Coronary artery (tissue), 2 donors: ENCODE results near the gene GGA1.
A peak's percentile ranks its signal among the peaks of the same experiment; 100 is the strongest.

ENCODE experiments used
- DNase-seq: peaks from one replicate; pipeline ENCODE4 v3.0.0-alpha.2; 2017; ENCODE audit warnings: low spot score
- H3K27ac ChIP-seq, 2 donors: fragments of 200-600 bp; sonication (generic); one replicate each; pipeline ENCODE4 v1.5.1; 2016 to 2019
- H3K4me3 ChIP-seq: fragments of 200-600 bp; sonication (generic); 2 replicates; pipeline ENCODE4 v1.5.1; 2016; ENCODE audit warnings: mild to moderate bottlenecking, moderate library complexity
- TF ChIP-seq, protein P1 (sequence below): fragments of 200-600 bp; sonication (generic); IDR thresholded peaks from one replicate; pipeline ENCODE4 v1.5.1; 2019; ENCODE audit warnings: antibody characterized with exemption

The GGA1 gene

DNA sequence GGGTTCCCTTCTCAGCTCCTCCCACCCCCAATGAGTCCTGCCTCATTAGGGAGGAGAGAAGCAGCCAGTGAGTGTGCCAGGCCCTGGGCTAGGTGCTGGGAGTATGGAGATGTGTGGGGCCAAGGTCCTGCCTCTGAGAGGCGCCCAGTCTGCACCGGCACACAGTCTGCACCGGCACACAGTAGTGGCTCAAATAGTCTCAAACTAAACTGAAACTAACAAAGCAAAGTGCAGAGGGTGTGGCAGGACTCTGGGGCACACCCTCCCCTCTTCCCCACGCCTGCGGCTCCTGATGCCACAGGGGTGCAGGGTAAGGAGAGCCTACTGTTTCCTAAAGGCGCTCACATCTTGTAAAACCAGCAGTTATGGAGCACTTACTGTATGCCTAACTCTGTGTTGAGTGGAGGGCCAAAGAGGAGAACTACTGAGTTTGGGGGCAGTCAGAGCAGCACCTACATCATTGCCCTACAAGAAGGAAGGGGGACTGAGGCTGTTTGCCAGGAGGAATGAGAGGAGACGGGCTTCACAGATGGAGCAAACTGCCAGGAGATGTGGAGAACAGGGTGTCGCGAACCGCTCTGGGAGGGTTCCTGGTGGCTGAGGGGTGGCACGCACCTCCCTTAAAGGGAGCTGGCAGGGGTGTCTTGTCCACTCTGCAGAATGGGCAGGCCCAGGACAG lies 29.9 kb downstream of the GGA1 start:
- Histone ChIP-seq H3K4me3 (peak overlapping the region; percentile 79), H3K27ac (peak overlapping the region in 1 of 2 donors; percentile 78)
- TF ChIP-seq, protein P1, sequence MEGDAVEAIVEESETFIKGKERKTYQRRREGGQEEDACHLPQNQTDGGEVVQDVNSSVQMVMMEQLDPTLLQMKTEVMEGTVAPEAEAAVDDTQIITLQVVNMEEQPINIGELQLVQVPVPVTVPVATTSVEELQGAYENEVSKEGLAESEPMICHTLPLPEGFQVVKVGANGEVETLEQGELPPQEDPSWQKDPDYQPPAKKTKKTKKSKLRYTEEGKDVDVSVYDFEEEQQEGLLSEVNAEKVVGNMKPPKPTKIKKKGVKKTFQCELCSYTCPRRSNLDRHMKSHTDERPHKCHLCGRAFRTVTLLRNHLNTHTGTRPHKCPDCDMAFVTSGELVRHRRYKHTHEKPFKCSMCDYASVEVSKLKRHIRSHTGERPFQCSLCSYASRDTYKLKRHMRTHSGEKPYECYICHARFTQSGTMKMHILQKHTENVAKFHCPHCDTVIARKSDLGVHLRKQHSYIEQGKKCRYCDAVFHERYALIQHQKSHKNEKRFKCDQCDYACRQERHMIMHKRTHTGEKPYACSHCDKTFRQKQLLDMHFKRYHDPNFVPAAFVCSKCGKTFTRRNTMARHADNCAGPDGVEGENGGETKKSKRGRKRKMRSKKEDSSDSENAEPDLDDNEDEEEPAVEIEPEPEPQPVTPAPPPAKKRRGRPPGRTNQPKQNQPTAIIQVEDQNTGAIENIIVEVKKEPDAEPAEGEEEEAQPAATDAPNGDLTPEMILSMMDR = no peak
- no peak for DNase-seq

DNA sequence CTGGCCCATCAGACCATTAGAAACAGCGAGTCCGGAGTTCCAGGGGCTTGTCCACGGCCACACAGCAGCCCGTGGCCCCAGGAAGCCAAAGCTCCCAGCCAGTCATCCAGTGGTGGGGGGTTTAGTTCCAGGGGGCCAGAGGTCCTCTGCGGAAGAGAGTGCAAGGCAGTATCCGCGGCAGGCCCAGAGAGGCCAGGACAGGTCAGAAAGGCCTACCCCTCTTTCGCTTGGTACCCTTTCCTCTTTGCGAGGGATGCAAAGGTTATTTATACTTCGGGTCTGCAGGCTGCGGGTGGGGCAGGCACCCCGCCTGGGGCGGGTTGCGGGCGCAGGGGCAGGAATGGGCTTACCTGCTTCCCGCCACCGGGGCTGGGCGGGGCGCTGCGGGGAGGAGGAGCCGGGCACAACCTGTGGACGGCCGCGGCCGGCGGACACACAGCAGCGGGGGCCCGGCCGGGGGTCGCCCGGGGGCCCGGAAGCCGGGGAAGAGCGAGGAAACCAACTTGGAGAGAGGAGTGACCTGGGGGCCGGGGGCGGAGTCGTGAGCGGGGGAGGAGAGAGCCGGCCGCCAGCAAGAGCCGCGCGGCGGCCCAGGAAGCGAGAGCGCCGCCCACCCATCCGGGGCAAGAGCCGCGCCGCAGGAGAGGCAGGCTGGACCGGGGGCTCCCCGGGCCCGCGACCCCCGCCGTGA lies 30.6 kb downstream of the GGA1 start, which contains the start of gene SH3BP1:
Gene SH3BP1, plus strand, starts transcription at position 600 of the 691 bp plus-strand sequence. CDS start 119 bp downstream, outside the sequence.
- DNase-seq = no peak
- Histone ChIP-seq H3K27ac (peak within 1 kb of the TSS in 1 of 2 donors; percentile 78), H3K4me3 (peak within 1 kb of the TSS; percentile 79)
- TF ChIP-seq, protein P1 = no peak

DNA sequence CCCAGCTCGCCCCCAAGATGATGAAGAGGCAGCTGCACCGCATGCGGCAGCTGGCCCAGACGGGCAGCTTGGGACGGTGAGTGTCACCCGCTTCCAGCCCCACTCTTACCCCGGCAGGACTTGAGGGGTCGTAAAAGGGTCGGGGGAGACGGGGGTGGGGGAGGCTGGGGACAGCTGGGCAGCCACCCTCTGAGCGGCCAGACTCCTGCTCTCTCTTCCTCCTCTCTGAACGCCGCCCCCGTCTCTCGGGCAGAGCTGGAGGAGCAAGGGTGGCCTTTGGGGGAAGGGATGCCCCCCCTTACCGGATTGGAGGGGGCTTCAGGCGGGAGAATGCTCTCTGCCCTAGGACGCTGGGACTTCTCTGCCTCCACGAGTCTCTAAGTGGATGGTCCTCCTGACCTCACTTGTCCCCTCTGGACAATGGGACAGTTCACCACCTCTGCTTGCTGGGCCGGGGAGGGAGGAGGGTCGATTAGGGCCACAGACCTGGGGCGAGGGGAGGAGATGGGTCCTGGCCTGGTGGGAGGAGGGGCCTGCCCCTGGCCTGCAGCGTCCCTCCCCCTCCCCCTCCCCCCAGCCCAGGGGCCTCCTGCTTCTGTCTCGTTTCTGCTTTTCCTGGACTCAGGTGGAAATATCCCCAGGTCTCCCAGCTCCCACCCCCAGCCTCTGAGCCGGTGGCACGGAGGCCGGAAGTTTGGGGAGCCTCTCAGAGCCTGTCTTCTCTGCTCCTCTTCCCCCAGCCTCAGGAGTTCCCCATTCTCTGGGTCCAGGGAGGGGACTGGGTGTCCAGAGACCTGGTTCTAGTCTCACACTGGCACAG lies 31.3 kb downstream of the GGA1 start:
- H3K4me3 ChIP-seq = peak overlapping the region; percentile 79
- TF ChIP-seq, protein P1 = no peak
- H3K27ac ChIP-seq = peak overlapping the region in 1 of 2 donors; percentile 78
- DNase-seq = no peak

DNA sequence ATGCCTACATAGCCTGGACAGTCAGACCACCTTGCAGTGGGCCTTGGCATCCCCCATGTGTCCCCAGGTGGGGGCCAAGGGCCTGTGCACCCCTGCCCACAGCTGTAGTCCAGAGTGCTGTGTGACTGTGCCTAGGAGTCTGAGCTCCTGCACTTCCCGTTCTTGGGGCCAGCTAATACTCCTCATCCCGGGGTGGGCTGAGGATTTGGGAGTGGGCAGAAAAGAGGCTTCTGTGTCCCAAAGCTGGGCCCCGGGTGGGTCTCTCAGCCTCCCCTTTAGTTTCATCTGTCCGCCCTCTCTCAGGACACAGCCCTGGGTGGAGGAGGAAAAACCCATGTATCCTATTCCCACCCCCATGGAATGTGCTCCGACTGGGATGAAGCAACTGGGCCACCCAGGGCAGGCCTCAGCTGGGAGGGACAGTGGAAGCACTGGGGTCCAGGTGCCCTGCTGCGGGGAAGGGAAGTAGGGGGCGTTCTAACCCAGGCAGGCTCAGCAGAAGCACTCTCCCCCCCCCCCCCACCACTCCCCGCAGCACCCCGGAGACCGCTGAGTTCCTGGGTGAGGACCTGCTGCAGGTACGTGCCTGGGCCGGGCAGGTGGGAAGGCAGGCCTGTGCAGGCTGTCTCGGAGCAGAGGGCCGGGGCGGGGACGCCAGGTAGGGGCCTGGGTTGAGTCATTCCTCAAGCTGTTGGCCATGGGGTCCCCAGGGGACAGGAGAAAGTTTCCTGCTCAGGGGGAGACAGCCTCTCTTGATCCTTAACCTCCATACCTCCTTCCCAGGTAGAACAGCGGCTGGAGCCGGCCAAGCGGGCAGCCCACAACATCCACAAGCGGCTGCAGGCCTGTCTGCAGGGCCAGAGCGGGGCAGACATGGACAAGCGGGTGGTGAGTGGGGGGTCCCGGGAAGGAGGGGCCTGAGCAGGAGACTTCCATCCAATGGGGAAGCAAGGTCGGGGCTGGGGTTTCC lies 32.2 kb downstream of the GGA1 start:
- TF ChIP-seq, protein P1 = no peak
- DNase-seq = no peak
- Histone ChIP-seq H3K4me3 (peak overlapping the region; percentile 79), H3K27ac (peak overlapping the region in 1 of 2 donors; percentile 78)

DNA sequence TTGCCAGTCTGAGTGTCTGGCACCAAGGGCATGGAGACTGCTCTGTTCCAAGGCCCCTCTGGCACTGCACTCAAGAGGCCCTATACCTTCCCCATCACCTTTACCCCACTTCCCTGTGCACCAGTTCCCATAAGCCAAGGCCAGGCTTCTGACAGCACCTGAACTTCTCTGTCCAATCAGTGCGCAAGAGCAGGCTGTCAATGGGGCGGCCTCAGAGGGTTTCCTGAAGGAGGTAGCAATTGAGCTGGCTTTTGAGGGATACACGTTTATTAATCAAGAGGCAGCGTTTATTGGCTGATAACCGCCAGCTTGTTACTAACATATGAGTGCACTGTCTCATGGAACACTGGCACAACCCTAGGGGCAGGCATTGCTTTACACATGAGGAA lies 32.9 kb downstream of the GGA1 start:
- DNase-seq = no peak
- Histone ChIP-seq H3K27ac (peak overlapping the region in 1 of 2 donors; percentile 78), H3K4me3 (no peak overlapping the region)
- TF ChIP-seq, protein P1 = no peak

DNA sequence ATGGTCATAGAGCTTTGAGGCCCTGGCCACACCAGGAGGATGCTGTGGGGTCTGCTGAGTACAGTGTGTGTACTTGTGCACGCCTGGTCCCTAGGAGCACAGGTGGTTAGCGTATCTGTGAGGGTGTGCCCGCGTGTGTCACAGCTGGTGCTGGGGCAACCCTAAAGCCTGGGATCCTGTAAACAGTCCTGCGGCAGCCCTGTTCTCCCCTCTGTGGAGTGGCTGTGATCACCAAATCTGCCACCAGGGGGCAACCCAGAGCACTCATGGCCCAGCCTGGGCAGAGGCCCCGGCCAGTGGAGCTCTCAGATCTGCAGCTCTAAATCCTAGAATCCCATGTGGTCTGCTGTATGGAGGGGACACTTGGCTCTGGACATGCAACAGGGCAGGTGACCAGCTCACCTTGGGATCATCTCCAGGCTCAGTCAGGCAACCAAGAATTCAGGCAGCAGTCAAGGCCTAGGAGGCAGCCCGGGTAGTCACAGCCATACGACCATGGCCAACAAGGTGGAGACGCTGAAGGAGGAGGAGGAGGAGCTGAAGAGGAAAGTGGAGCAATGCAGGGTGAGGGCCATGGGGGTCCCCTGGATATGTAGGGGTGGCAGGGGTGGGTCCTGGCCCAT lies 34.7 kb downstream of the GGA1 start:
- Histone ChIP-seq H3K27ac (no peak overlapping the region), H3K4me3 (no peak overlapping the region)

More for the DNA sequence above, 34.7 kb downstream of the GGA1 start:
- no peak for DNase-seq
- TF ChIP-seq, protein P1 = peak; percentile 87
